Measurements from ENCODE around the gene DPEP2NB. TPM values are rescaled to one million over a fixed set of nuclear protein-coding genes. Genes with fewer than 3 reads are reported as not detected.
A peak's percentile ranks its signal among the peaks of the same experiment; 100 is the strongest.
"Not testable (repeated sequence)": the region's sequence is repeated elsewhere in the genome, so short reads cannot be mapped to it uniquely, and the experiment has no call there.

DPEP2NB gene
- total RNA-seq, 1 donor, result not detected

- no peak for DNase-seq (ENCODE audit: low read depth)
- no peak overlapping the region for H3K4me3 ChIP-seq (ENCODE audit: low read depth, low read length)
- TF ChIP-seq CTCF (IDR thresholded peaks at IDR 0.05; ENCODE audit: insufficient read depth, low read length), result no peak
Observed at GRCh38 chr16:68033101-68033500, 17.4 kb upstream of the DPEP2NB start.

GRCh38 chr16:68031951-68032350, 16.2 kb upstream of the DPEP2NB start:
- TF ChIP-seq CTCF (IDR thresholded peaks at IDR 0.05; ENCODE audit: insufficient read depth, low read length), result no peak
- no peak for DNase-seq (ENCODE audit: low read depth)
- H3K4me3 ChIP-seq (ENCODE audit: low read depth, low read length), result no peak overlapping the region

GRCh38 chr16:68030108-68030507, 14.4 kb upstream of the DPEP2NB start:
- DNase-seq (ENCODE audit: low read depth), result peak; percentile 58
- H3K4me3 ChIP-seq (ENCODE audit: low read depth, low read length), result not testable (repeated sequence)

GRCh38 chr16:68028996-68029395, 13.3 kb upstream of the DPEP2NB start:
- no peak overlapping the region for H3K4me3 ChIP-seq (ENCODE audit: low read depth, low read length)
- no peak for DNase-seq (ENCODE audit: low read depth)
- TF ChIP-seq CTCF (IDR thresholded peaks at IDR 0.05; ENCODE audit: insufficient read depth, low read length), result no peak

- TF ChIP-seq CTCF (IDR thresholded peaks at IDR 0.05; ENCODE audit: insufficient read depth, low read length), result no peak
- peak within 1 kb of the TSS; percentile 98 for H3K4me3 ChIP-seq (ENCODE audit: low read depth, low read length)
- peak; percentile 91 for DNase-seq (ENCODE audit: low read depth)
Observed at GRCh38 chr16:68022728-68023537, 7.2 kb upstream of the DPEP2NB start, which contains the start of the genes DDX28 and DUS2. TSS of gene DDX28 (minus strand) at chr16:68023232. CDS start at chr16:68023202, 30 bp downstream. TSS of gene DUS2 (plus strand) at chr16:68023284. CDS start at chr16:68038024, 14,740 bp downstream.

- DNase-seq (ENCODE audit: low read depth), result no peak
- peak overlapping the region; percentile 98 for H3K4me3 ChIP-seq (ENCODE audit: low read depth, low read length)
- TF ChIP-seq CTCF (IDR thresholded peaks at IDR 0.05; ENCODE audit: insufficient read depth, low read length), result no peak
Observed at GRCh38 chr16:68022278-68022727, 6.6 kb upstream of the DPEP2NB start.

- no peak for TF ChIP-seq CTCF (IDR thresholded peaks at IDR 0.05; ENCODE audit: insufficient read depth, low read length)
- peak overlapping the region; percentile 22 for H3K4me3 ChIP-seq (ENCODE audit: low read depth, low read length)
Observed at GRCh38 chr16:68021490-68021889, 5.8 kb upstream of the DPEP2NB start.

More at GRCh38 chr16:68021490-68021889, 5.8 kb upstream of the DPEP2NB start:
- DNase-seq (ENCODE audit: low read depth), result no peak

Measured in fibroblast of the aortic adventitia (primary cell).